Measurements from ENCODE around the gene CDH1. TPM values are rescaled to one million over a fixed set of nuclear protein-coding genes. Genes with fewer than 3 reads are reported as not detected.

The CDH1 gene
- polyA plus RNA-seq, 1 of the 3 experiments (the other 2 are of a cell fraction), result not detected

DNA sequence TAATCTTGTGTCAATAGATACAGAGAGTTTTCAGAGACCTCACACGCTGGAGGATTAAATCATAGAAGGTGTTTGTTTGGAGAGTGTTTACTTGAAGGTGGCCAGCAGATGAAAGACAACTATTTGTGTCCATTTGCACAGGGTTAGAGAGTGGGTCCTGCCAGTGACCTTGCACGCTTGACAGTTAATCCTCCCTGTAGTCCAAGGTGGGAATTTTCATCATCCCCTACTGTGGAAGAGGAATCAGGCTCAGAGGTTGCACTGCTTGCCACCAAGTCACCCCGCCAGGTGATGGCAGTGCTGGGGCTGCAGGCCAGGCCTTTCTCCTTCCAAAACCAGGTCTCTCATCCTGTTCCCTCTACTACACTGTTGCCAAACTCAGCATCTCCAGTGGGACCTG, 12.3 kb downstream of the CDH1 start:
- DNase-seq, result no peak
- Histone ChIP-seq H2AFZ (ENCODE audit: low read depth) (no peak overlapping the region), H3K9ac (no peak overlapping the region), H3K27me3 (ENCODE audit: insufficient read depth) (no peaks in the 10 kb centered on the region), H3K4me2 (no peak overlapping the region), H3K27ac (ENCODE audit: low read depth in 2 of 2, low read length in 1 of 2) (no peak overlapping the region), H3K9me3 (no peaks in the 10 kb centered on the region), H3F3A (replicated peaks; ENCODE audit: insufficient read depth) (no peaks in the 10 kb centered on the region), H3K4me3 (ENCODE audit: low read depth in 2 of 2, low read length in 1 of 2) (no peak overlapping the region), H3K9me2 (no peaks in the 10 kb centered on the region), H3K36me3 (replicated peaks in 1 of 2; ENCODE audit: control insufficient read depth in 1 of 2, insufficient read depth in 2 of 2, low read length in 1 of 2) (no peaks in the 10 kb centered on the region), H3K4me1 (ENCODE audit: control insufficient read depth in 1 of 2, insufficient read depth in 2 of 2, low read depth in 1 of 2, low read length in 1 of 2) (no peaks in the 10 kb centered on the region), H4K20me1 (ENCODE audit: insufficient read depth) (no peaks in the 10 kb centered on the region), H3K79me2 (ENCODE audit: insufficient read depth) (no peaks in the 10 kb centered on the region)
- no peak for TF ChIP-seq GATA2 (CRISPR knock-in tag; IDR thresholded peaks at IDR 0.05)
- CTCF ChIA-PET, result no interaction called here
- 47% methylated on average over 2 of the region's 3 CpGs for WGBS (ENCODE audit: low lambda C conversion rate)
- POLR2A ChIA-PET, result no interaction called here

DNA sequence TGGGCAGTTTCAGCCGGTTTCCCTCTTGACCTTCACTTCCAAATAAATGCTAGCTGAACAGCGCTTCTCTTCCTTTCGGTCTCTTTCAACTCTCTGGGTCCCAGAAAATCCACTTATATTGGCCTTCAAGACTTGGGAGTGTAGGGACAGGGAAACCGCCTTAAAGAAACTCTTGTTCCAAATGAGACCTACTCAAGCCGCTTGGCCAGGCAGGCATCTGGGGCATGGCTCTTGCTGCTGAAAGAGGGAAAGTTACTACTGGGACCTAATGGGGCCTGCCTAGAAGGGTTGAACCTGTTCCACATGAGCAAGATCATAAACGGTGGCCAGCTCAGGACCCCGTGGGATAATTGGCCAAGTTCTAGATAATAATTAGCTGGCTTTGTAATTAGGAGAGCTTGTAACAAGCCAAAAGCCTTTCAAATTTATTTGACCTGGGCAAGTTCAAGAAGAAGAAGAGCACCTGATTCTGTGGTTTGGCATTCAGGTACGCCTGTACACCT, 13.2 kb downstream of the CDH1 start:
- no peak overlapping the region for H2AFZ ChIP-seq (ENCODE audit: low read depth)
- no peaks in the 10 kb centered on the region for H3K9me3 ChIP-seq
- WGBS (ENCODE audit: low lambda C conversion rate), result 62% methylated on average over 8 of the region's 8 CpGs
- H3F3A ChIP-seq (replicated peaks; ENCODE audit: insufficient read depth), result no peaks in the 10 kb centered on the region
- H3K27me3 ChIP-seq (ENCODE audit: insufficient read depth), result no peaks in the 10 kb centered on the region
- H3K4me3 ChIP-seq (ENCODE audit: low read depth in 2 of 2, low read length in 1 of 2), result no peak overlapping the region
- no peak overlapping the region for H3K27ac ChIP-seq (ENCODE audit: low read depth in 2 of 2, low read length in 1 of 2)
- H4K20me1 ChIP-seq (ENCODE audit: insufficient read depth), result no peaks in the 10 kb centered on the region
- H3K9me2 ChIP-seq, result no peaks in the 10 kb centered on the region
- no peak overlapping the region for H3K9ac ChIP-seq
- H3K4me1 ChIP-seq (ENCODE audit: control insufficient read depth in 1 of 2, insufficient read depth in 2 of 2, low read depth in 1 of 2, low read length in 1 of 2), result no peaks in the 10 kb centered on the region
- H3K79me2 ChIP-seq (ENCODE audit: insufficient read depth), result no peaks in the 10 kb centered on the region
- no peaks in the 10 kb centered on the region for H3K36me3 ChIP-seq (replicated peaks in 1 of 2; ENCODE audit: control insufficient read depth in 1 of 2, insufficient read depth in 2 of 2, low read length in 1 of 2)
- no peak for DNase-seq
- TF ChIP-seq FOXM1 (IDR thresholded peaks at IDR 0.05; ENCODE audit: low read depth) (no peak), RXRA (IDR thresholded peaks at IDR 0.05; ENCODE audit: borderline replicate concordance, low read depth) (no peak), RFX5 (IDR thresholded peaks at IDR 0.05; ENCODE audit: low read length) (no peak), CHD2 (IDR thresholded peaks at IDR 0.05; ENCODE audit: low read length, partially characterized antibody) (no peak)
- POLR2A ChIA-PET, result no interaction called here
- CTCF ChIA-PET, result interaction anchor here (0.6 to 0.7 kb wide), 2 partner anchors 97 to 271 kb away, joined by 3 read pairs; no protein-coding TSS in a partner anchor
- H3K4me2 ChIP-seq, result no peak overlapping the region

DNA sequence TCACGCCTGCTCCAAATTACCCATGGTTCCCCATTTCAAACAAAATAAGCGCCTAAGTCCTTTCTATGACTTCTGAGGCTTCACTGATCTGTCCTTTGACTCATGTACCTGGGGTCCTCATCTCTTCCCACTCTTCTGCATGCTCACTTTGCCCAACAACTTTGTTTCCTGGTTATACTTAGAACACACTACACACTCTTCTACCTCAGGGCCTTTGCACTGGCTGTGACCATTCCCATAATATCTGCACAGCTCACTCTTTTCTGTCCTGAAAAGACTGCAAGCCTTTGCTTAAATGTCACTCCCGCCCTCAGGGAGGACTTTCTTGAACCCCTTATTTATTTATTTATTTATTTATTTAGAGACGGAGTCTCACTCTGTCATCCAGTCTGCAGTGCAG, 14.1 kb downstream of the CDH1 start:
- Histone ChIP-seq H3K9ac (no peak overlapping the region), H3K27me3 (ENCODE audit: insufficient read depth) (no peaks in the 10 kb centered on the region), H2AFZ (ENCODE audit: low read depth) (no peak overlapping the region), H3K9me2 (no peaks in the 10 kb centered on the region), H3K4me3 (ENCODE audit: low read depth in 2 of 2, low read length in 1 of 2) (no peak overlapping the region), H3K4me1 (ENCODE audit: control insufficient read depth in 1 of 2, insufficient read depth in 2 of 2, low read depth in 1 of 2, low read length in 1 of 2) (no peaks in the 10 kb centered on the region), H3K4me2 (no peak overlapping the region), H4K20me1 (ENCODE audit: insufficient read depth) (no peaks in the 10 kb centered on the region), H3K9me3 (no peaks in the 10 kb centered on the region), H3F3A (replicated peaks; ENCODE audit: insufficient read depth) (no peaks in the 10 kb centered on the region), H3K79me2 (ENCODE audit: insufficient read depth) (no peaks in the 10 kb centered on the region), H3K36me3 (replicated peaks in 1 of 2; ENCODE audit: control insufficient read depth in 1 of 2, insufficient read depth in 2 of 2, low read length in 1 of 2) (no peaks in the 10 kb centered on the region), H3K27ac (ENCODE audit: low read depth in 2 of 2, low read length in 1 of 2) (no peak overlapping the region)
- ChIA-PET POLR2A (no interaction called here), CTCF (interaction anchor here (0.6 kb wide), 1 partner anchor 272 kb away, joined by 3 read pairs; no protein-coding TSS in a partner anchor)
- 68% methylated on average over 4 of the region's 4 CpGs for WGBS (ENCODE audit: low lambda C conversion rate)
- no peak for DNase-seq
- TF ChIP-seq SMC3 (IDR thresholded peaks at IDR 0.05; ENCODE audit: low read depth, low read length) (no peak), TCF12 (IDR thresholded peaks at IDR 0.05) (no peak), YY1 (IDR thresholded peaks at IDR 0.05; ENCODE audit: low read depth) (no peak), CHD2 (IDR thresholded peaks at IDR 0.05; ENCODE audit: low read length, partially characterized antibody) (no peak), RFX5 (IDR thresholded peaks at IDR 0.05; ENCODE audit: low read length) (no peak), FOXJ3 (CRISPR knock-in tag; IDR thresholded peaks at IDR 0.05) (no peak), NRF1 (IDR thresholded peaks at IDR 0.05; ENCODE audit: low read depth, low read length) (no peak), FOXM1 (IDR thresholded peaks at IDR 0.05; ENCODE audit: low read depth) (no peak), POLR2AphosphoS5 (IDR thresholded peaks at IDR 0.05; ENCODE audit: low read depth, low read length) (no peak), RXRA (IDR thresholded peaks at IDR 0.05; ENCODE audit: borderline replicate concordance, low read depth) (no peak)
- TF ChIP-seq, protein P1, sequence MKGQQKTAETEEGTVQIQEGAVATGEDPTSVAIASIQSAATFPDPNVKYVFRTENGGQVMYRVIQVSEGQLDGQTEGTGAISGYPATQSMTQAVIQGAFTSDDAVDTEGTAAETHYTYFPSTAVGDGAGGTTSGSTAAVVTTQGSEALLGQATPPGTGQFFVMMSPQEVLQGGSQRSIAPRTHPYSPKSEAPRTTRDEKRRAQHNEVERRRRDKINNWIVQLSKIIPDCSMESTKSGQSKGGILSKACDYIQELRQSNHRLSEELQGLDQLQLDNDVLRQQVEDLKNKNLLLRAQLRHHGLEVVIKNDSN (IDR thresholded peaks at IDR 0.05; ENCODE audit: borderline replicate concordance, low read depth), result no peak
- TF ChIP-seq, protein P2, sequence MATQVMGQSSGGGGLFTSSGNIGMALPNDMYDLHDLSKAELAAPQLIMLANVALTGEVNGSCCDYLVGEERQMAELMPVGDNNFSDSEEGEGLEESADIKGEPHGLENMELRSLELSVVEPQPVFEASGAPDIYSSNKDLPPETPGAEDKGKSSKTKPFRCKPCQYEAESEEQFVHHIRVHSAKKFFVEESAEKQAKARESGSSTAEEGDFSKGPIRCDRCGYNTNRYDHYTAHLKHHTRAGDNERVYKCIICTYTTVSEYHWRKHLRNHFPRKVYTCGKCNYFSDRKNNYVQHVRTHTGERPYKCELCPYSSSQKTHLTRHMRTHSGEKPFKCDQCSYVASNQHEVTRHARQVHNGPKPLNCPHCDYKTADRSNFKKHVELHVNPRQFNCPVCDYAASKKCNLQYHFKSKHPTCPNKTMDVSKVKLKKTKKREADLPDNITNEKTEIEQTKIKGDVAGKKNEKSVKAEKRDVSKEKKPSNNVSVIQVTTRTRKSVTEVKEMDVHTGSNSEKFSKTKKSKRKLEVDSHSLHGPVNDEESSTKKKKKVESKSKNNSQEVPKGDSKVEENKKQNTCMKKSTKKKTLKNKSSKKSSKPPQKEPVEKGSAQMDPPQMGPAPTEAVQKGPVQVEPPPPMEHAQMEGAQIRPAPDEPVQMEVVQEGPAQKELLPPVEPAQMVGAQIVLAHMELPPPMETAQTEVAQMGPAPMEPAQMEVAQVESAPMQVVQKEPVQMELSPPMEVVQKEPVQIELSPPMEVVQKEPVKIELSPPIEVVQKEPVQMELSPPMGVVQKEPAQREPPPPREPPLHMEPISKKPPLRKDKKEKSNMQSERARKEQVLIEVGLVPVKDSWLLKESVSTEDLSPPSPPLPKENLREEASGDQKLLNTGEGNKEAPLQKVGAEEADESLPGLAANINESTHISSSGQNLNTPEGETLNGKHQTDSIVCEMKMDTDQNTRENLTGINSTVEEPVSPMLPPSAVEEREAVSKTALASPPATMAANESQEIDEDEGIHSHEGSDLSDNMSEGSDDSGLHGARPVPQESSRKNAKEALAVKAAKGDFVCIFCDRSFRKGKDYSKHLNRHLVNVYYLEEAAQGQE (IDR thresholded peaks at IDR 0.05; ENCODE audit: low read depth, low read length), result no peak
- TF ChIP-seq, protein P3, sequence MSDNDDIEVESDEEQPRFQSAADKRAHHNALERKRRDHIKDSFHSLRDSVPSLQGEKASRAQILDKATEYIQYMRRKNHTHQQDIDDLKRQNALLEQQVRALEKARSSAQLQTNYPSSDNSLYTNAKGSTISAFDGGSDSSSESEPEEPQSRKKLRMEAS (IDR thresholded peaks at IDR 0.05; ENCODE audit: low read depth), result no peak
- TF ChIP-seq, protein P4, sequence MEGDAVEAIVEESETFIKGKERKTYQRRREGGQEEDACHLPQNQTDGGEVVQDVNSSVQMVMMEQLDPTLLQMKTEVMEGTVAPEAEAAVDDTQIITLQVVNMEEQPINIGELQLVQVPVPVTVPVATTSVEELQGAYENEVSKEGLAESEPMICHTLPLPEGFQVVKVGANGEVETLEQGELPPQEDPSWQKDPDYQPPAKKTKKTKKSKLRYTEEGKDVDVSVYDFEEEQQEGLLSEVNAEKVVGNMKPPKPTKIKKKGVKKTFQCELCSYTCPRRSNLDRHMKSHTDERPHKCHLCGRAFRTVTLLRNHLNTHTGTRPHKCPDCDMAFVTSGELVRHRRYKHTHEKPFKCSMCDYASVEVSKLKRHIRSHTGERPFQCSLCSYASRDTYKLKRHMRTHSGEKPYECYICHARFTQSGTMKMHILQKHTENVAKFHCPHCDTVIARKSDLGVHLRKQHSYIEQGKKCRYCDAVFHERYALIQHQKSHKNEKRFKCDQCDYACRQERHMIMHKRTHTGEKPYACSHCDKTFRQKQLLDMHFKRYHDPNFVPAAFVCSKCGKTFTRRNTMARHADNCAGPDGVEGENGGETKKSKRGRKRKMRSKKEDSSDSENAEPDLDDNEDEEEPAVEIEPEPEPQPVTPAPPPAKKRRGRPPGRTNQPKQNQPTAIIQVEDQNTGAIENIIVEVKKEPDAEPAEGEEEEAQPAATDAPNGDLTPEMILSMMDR (IDR thresholded peaks at IDR 0.05), result no peak

Measured in SK-N-SH (cell line).